HepG2 (cell line): ENCODE results near the gene TNKS1BP1. TPM values are rescaled to one million over a fixed set of nuclear protein-coding genes. Genes with fewer than 3 reads are reported as not detected.
A peak's percentile ranks its signal among the peaks of the same experiment; 100 is the strongest.

Source experiments
- ATAC-seq: fragments of 200-7000 bp; cut with Tn5 transposase; 3 replicates; pipeline ENCODE4 v1.9.1; 2020; ENCODE audit warnings: mild to moderate bottlenecking, moderate library complexity
- BruUV-seq: library from RNA; stranded (reverse); fragments of 400-500 nt; replicated peaks from 2 replicates; lab custom pipeline; 2021; lab: Mats Ljungman, UMichigan
- CTCF ChIA-PET: fragments of 300-600 bp; formaldehyde crosslinking; extraction: SDS; loops from one replicate; lab custom pipeline; 2021; ENCODE audit warnings: low total read pairs, inconsistent platforms, low intra/inter-chr PET ratio; lab: Yijun Ruan, JAX
- POLR2A ChIA-PET: fragments of 350-600 bp; sonication (Branson Sonifier 250); formaldehyde crosslinking; loops from one replicate; lab custom pipeline; 2020; ENCODE audit warnings: antibody characterized with exemption, inconsistent platforms; lab: Yijun Ruan, JAX
- DNase-seq: peaks from one replicate; pipeline ENCODE4 v3.0.0-alpha.2; 2015; ENCODE audit warnings: low spot score
- FAIRE-seq: peaks from 3 replicates; lab custom pipeline; 2011; peaks lifted over from hg19 to GRCh38; lab: Jason Lieb, UNC
- H2AFZ ChIP-seq: one replicate; pipeline ENCODE4 v1.6.1; 2011; ENCODE audit warnings: low read length, inconsistent platforms
- H3K27ac ChIP-seq: fragments of 300-600 bp; 3 replicates; pipeline ENCODE4 v1.8.0; 2011; ENCODE audit warnings: mixed run types, mild to moderate bottlenecking, mixed read lengths, low read length, inconsistent platforms; ENCODE audit not compliant: insufficient read depth; ENCODE audit errors: extremely low read length
- H3K27me3 ChIP-seq, 2 experiments: fragments of 200-600 bp in 1 of 2; 2 replicates in 1 of 2; 3 replicates in 1 of 2; pipeline versions ENCODE4 v1.6.0 to v1.8.0; 2011; ENCODE audit warnings: low read length in 2 of 2, mild to moderate bottlenecking in 2 of 2, moderate library complexity in 2 of 2, inconsistent platforms in 1 of 2; ENCODE audit not compliant: insufficient read depth in 2 of 2, control insufficient read depth in 1 of 2
- H3K36me3 ChIP-seq, 2 experiments: fragments of 200-600 bp in 1 of 2; replicated peaks in 1 of 2; 2 replicates in 1 of 2; 3 replicates in 1 of 2; pipeline versions ENCODE4 v1.5.1 to v1.8.0; 2011; ENCODE audit warnings: low read length in 2 of 2, inconsistent platforms in 1 of 2; ENCODE audit not compliant: insufficient read depth in 2 of 2, control insufficient read depth in 1 of 2
- H3K4me1 ChIP-seq: 2 replicates; pipeline ENCODE4 v1.5.1; 2012; ENCODE audit warnings: low read length, inconsistent platforms; ENCODE audit not compliant: insufficient read depth
- H3K4me2 ChIP-seq: 2 replicates; pipeline ENCODE4 v1.6.0; 2011; ENCODE audit warnings: low read depth, low read length, inconsistent platforms
- H3K4me3 ChIP-seq, 3 experiments: fragments of 200-600 bp in 1 of 3; sonication (generic), shearing (Covaris generic) in 1 of 3; replicated peaks in 1 of 3; 2 replicates each; pipeline ENCODE4 v1.5.1; 2011 to 2016; ENCODE audit warnings: low read length in 3 of 3, inconsistent platforms in 2 of 3, low read depth in 2 of 3, mild to moderate bottlenecking in 2 of 3, control low read depth in 1 of 3, mixed read lengths in 1 of 3; ENCODE audit not compliant: insufficient read depth in 1 of 3
- H3K79me2 ChIP-seq: one replicate; pipeline ENCODE4 v1.6.1; 2011; ENCODE audit warnings: low read length, inconsistent platforms; ENCODE audit not compliant: insufficient read depth
- H3K9ac ChIP-seq: 2 replicates; pipeline ENCODE4 v1.6.0; 2011; ENCODE audit warnings: mild to moderate bottlenecking, low read depth, low read length, inconsistent platforms; ENCODE audit not compliant: insufficient read depth
- H3K9me3 ChIP-seq: 2 replicates; pipeline ENCODE4 v1.5.1; 2012; ENCODE audit warnings: mild to moderate bottlenecking, low read length
- H4K20me1 ChIP-seq: 2 replicates; pipeline ENCODE4 v1.6.0; 2011; ENCODE audit warnings: inconsistent platforms, mild to moderate bottlenecking, low read length, moderate library complexity; ENCODE audit not compliant: insufficient read depth
- HOXA3 ChIP-seq: sonication (generic); formaldehyde crosslinking; IDR thresholded peaks from 2 replicates; pipeline ENCODE4 v1.5.0; 2020; ENCODE audit warnings: missing genetic modification reagents
- MTA1 ChIP-seq: sonication (generic); formaldehyde crosslinking; IDR thresholded peaks from 2 replicates; pipeline ENCODE4 v1.4.0; 2020; ENCODE audit warnings: missing genetic modification reagents, mild to moderate bottlenecking, borderline replicate concordance
- NFATC3 ChIP-seq: sonication (generic); formaldehyde crosslinking; IDR thresholded peaks from 2 replicates; pipeline ENCODE4 v1.5.1; 2020; ENCODE audit warnings: mild to moderate bottlenecking, missing genetic modification reagents
- WGBS: methylation state at CpG from one replicate; pipeline ENCODE4 v1.1.6; 2017; ENCODE audit warnings: low lambda C conversion rate; 5-methylcytosine and 5-hydroxymethylcytosine counted together
- in situ Hi-C: cut with HindIII; loops from 2 replicates; pipeline ENCODE4 v1.10.0; 2017; ENCODE audit warnings: low pct_unique_long_range_greater_than_20kb; ENCODE audit not compliant: extremely low pct_ligation_motif_present
- intact Hi-C: fragments of 100-400 bp; cut with micrococcal nuclease; formaldehyde crosslinking; loops from one replicate; pipeline ENCODE4 v1.10.0; 2022; ENCODE audit not compliant: unreplicated experiment
- polyA plus RNA-seq, 8 experiments: library from polyadenylated mRNA; depleted of rRNA in 3 of 8; stranded (reverse) in 7 of 8; unstranded in 1 of 8; fragments of >200 nt; fragmentation: Illumina TruSeq in 4 of 8; extraction: Trizol in 4 of 8; gene quantifications; 2 replicates each; pipeline versions ENCODE4 v1.2.1 to v1.2.3, GENCODE V29; 2011 to 2016; ENCODE audit warnings: low read depth in 4 of 8, missing spikeins in 1 of 8, mixed read lengths in 1 of 8; ENCODE audit not compliant: insufficient read depth in 1 of 8
- total RNA-seq, 5 experiments: library from RNA; depleted of rRNA; stranded (reverse); fragments of >200 nt; fragmentation: Illumina TruSeq; extraction: Trizol; gene quantifications; 2 replicates each; pipeline ENCODE4 v1.2.3, GENCODE V29; 2016; ENCODE audit warnings: low read depth in 1 of 5
- TF ChIP-seq, protein P1 (sequence below): sonication (generic); formaldehyde crosslinking; IDR thresholded peaks from 2 replicates; pipeline ENCODE4 v1.5.0; 2020; ENCODE audit warnings: missing genetic modification reagents
- TF ChIP-seq, protein P2 (sequence below): sonication (generic); formaldehyde crosslinking; IDR thresholded peaks from 2 replicates; pipeline ENCODE4 v1.5.1; 2020; ENCODE audit warnings: mild to moderate bottlenecking, missing genetic modification reagents, moderate library complexity

TNKS1BP1 gene
- total and polyA plus RNA-seq, 2 of the 13 experiments (the other 11 are each of a cell fraction or from before 2014, with no cell fraction given) = 13.7 to 15.0 TPM

DNA sequence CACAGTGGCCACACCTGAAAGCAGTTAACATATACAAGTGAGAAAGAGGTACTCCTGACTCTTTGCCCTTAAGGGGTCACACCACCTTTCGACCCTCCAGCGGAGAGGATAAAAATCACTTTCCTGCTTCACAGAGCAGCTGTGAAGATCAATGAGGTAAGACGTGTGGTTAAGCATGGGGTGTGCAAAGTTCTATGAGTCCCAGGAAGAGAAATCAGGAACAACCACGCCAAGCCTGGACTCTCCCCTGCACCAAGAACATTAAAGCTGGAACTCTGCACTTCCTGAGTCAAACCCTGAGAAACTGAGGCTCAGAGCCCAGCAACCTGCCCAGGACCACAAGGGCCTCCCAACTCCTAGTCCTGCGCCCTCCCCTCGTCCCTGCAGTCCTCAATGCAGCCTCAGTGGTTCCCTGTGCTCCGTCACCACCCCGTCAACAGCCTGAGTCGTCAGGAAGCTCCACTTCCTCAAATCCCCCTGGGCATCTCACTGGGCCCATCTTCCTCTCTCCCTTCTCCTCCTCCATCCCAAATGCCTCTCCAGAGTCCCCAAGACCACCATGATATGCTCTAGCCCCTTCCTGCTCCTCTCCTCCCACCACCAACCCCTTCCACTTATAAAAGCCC is 17.7 kb downstream of the TNKS1BP1 start:
- CTCF ChIA-PET = no interaction called here
- Histone ChIP-seq H3K4me2 (peak overlapping the region; percentile 59), H3K9me3 (no peaks in the 10 kb centered on the region), H3K4me1 (peaks cover 80% of the 10 kb centered on the region), H3K9ac (no peak overlapping the region), H4K20me1 (no peaks in the 10 kb centered on the region), H3K36me3 (peaks cover 7 to 18% of the 10 kb centered on the region in 2 experiments; a peak in 4 of 5 replicates), H3K4me3 (peak overlapping the region in 1 of 3 experiments; percentile 26; a peak in 1 of 6 replicates), H3K27ac (no peak overlapping the region), H3K79me2 (peaks cover 6% of the 10 kb centered on the region), H3K27me3 (no peaks in the 10 kb centered on the region), H2AFZ (no peak overlapping the region)
- ATAC-seq = no peak
- DNase-seq = no peak
- TF ChIP-seq, protein P1, sequence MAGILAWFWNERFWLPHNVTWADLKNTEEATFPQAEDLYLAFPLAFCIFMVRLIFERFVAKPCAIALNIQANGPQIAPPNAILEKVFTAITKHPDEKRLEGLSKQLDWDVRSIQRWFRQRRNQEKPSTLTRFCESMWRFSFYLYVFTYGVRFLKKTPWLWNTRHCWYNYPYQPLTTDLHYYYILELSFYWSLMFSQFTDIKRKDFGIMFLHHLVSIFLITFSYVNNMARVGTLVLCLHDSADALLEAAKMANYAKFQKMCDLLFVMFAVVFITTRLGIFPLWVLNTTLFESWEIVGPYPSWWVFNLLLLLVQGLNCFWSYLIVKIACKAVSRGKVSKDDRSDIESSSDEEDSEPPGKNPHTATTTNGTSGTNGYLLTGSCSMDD (CRISPR knock-in tag) = no peak
- TF ChIP-seq HOXA3 = 0 out of 2 replicates have a peak, but pooled peaks have one; percentile 7
- TF ChIP-seq MTA1 = no peak
- no peak for TF ChIP-seq NFATC3 (CRISPR knock-in tag)
- TF ChIP-seq, protein P2, sequence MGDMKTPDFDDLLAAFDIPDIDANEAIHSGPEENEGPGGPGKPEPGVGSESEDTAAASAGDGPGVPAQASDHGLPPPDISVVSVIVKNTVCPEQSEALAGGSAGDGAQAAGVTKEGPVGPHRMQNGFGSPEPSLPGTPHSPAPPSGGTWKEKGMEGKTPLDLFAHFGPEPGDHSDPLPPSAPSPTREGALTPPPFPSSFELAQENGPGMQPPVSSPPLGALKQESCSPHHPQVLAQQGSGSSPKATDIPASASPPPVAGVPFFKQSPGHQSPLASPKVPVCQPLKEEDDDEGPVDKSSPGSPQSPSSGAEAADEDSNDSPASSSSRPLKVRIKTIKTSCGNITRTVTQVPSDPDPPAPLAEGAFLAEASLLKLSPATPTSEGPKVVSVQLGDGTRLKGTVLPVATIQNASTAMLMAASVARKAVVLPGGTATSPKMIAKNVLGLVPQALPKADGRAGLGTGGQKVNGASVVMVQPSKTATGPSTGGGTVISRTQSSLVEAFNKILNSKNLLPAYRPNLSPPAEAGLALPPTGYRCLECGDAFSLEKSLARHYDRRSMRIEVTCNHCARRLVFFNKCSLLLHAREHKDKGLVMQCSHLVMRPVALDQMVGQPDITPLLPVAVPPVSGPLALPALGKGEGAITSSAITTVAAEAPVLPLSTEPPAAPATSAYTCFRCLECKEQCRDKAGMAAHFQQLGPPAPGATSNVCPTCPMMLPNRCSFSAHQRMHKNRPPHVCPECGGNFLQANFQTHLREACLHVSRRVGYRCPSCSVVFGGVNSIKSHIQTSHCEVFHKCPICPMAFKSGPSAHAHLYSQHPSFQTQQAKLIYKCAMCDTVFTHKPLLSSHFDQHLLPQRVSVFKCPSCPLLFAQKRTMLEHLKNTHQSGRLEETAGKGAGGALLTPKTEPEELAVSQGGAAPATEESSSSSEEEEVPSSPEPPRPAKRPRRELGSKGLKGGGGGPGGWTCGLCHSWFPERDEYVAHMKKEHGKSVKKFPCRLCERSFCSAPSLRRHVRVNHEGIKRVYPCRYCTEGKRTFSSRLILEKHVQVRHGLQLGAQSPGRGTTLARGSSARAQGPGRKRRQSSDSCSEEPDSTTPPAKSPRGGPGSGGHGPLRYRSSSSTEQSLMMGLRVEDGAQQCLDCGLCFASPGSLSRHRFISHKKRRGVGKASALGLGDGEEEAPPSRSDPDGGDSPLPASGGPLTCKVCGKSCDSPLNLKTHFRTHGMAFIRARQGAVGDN (CRISPR knock-in tag) = 0 out of 2 replicates have a peak, but pooled peaks have one; percentile 15
- WGBS = 62% methylated on average over 9 of the region's 9 CpGs
- no TSS peak for BruUV-seq
- intact Hi-C loops = no loop called here
- in situ Hi-C loops = no loop called here
- POLR2A ChIA-PET = interaction anchor here (2.8 kb wide), 1 partner anchor 15 kb away, joined by 11 read pairs; no protein-coding TSS in a partner anchor
- FAIRE-seq = no peak
